GOT3 (cell line): ENCODE results near the gene MAP2.
"Not testable (repeated sequence)": the region's sequence is repeated elsewhere in the genome, so short reads cannot be mapped to it uniquely, and the experiment has no call there.

Experiments used
- DNase-seq: peaks from one replicate; lab custom pipeline; 2025; ENCODE audit warnings: mixed read lengths; lab: John Stamatoyannopoulos, UW

The MAP2 gene

DNA sequence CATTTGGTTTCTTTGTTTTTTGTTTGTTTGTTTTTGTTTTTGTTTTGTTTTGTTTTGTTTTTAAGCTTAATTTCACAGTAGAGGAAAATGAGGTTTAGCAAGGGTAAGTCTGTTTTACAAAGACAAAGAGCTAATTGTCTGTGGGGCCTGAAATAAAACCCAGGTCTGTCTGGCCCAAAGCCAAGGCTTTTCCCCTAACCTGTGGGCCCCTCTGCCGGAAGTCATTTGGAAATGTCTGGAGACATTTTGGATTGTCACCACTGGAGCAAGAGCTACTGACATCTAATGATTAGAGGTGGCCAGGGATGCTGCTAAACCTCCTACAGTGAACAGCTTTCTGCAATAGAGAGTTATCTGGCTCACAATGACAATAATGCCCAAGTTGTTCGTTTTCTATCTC lies 167.2 kb downstream of the MAP2 start:
- DNase-seq: no peak

DNA sequence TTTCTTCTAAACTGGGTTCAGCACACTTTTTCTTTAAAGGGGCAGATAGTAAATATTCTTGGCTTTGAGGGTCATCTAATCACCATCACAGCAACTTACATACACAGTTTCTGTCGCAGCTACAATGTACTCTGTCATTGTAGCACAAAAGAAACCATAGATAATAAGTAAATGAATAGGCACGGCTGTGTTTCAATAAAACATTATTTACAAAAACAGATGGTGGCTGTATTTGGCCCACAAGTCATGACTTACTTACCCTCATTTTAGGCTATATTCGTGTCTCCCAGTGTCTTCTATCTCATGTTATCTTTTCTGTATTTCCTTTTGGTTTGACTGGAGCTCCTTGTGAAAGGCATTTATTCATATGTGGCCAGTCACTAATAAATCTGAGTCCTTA lies 168.3 kb downstream of the MAP2 start:
- no peak for DNase-seq

DNA sequence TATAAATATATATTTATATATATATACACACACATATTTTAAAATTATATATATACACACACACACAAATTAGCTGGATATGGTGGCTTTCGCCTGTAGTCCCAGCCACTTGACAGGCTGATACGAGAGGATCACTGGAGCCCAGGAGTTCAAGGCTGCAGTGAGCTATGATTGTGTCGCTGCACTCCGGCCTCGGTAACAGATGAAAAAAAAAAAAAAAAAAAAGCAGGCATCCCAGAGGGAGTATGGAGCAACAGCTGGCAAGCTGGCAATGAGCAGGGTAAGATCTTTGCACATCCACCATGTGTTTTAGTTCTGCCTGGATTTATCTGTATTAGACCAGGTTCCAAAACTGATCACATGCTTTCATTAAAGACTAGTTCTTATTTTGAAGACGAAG lies 170.1 kb downstream of the MAP2 start:
- no peak for DNase-seq

DNA sequence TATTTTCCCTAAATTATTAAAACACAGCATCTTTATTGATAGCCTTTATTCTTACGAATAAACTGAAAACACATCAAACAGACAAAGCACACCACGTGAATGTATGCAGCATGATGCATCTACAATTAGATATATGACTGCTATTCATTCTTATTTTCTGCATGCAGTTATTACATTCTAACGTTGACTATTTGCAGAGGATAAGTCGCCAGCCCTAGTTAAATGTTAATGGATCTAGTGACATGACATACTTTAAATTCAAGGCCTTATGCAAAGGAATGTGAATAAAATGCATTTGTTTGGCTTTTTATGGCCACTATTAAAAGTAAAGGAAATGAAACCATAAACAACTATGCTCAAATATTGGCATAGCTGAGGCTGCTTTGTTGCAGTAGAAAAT lies 172.4 kb downstream of the MAP2 start:
- no peak for DNase-seq

DNA sequence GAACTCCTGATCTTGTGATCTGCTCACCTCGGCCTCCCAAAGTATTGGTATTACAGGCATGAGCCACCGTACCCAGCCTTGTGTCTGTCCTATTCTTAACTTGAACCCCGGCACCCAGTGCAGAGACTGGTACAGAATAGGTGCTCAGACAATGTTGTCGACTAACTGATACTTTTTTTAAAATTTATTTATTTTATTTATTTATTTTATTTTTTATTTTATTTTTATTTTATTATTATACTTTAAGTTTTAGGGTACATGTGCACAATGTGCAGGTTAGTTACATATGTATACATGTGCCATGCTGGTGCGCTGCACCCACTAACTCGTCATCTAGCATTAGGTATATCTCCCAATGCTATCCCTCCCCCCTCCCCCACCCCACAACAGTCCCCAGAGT lies 174.4 kb downstream of the MAP2 start:
- not testable (repeated sequence) for DNase-seq

DNA sequence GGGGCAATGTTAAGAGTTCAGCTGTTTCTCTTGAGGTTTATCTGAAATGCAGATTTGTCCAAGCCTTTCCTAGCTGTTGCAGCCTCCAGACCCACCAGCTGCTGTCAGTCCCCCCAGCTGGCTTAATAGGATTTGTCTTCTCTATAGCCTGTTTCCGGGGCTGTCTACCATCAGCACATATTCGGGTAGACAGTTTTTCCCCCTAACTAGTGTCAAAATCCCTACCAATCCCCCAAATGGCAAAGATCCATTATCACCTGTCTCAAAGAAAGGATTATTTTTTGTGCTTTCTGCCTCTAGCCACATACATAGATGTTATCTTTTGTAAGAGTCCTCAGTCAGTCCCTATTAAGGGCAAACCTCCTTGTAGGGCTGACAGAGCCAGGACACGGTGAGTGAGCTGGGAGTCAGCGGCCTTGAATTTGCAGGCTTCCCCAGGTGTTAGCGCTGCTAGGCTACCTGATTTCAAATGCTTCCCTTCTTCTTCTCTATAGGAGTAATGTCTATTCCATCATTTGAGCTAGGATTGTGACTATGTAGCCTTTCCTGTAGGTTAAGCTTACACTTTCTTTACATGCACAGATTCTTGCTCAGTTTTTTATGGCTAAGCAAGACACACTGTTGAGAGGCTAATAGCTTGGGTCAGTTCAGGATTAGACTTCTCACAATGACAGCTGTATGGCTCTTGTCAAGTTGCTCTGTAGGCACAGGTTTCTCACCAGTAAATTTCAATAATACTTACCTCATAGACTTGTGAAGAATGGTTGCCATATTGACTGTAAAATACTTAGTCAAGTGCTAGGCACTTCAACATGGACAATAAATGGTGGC lies 176.7 kb downstream of the MAP2 start:
- no peak for DNase-seq

DNA sequence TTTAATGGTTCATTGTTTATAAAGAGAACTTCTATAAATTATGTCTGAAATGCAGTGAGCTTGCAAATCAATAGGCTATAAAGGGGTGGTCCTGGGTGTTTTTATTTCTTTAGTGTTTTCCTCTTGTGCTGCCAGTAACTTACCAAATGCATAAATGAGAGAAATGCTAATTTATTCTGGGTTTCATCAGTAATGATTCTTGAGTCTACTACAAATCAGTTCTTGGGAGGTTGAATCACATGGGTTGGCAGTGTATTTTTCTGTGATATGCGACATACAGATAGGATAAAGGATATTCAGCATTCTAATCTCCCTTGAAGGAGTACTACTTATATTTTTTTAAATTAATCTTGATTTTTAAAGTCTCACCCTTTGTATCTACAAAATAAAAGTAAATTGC lies 177.7 kb downstream of the MAP2 start:
- DNase-seq: no peak

DNA sequence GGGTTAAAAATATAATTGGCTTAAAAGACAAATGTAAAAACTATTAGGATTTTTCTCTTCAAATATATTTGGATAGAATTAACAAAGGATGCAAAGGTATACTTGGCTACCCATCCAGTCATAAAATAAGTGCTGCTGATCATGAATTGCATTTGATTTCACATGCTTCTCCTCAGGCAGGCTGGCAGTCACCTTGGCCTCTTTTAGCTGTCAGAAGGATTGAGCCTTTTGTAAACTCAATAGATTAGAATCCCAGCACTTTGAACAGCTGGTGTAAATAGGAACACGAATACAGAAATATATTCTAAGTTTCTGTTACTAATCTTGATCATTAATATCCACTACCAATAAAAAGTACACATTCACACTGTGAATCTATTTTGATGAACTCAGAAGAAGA lies 178.4 kb downstream of the MAP2 start:
- no peak for DNase-seq

DNA sequence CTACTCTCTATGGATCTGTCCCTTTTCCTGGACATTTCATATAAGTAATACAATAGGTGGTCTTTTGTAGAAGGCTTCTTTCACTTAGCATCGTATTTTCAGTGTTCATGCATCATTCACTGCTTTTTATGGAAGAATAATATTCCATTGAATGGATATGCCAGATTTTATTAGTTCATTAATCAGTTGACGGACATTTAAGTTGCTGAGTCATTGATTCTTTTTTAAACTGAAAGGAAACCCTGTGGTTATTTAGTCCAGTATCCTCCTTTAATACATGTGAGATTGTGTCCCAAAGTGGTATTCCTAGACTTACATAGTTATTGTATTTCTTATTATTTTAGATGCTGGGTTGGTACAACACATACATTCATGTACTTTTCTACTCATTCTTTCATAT lies 185.7 kb downstream of the MAP2 start:
- no peak for DNase-seq

DNA sequence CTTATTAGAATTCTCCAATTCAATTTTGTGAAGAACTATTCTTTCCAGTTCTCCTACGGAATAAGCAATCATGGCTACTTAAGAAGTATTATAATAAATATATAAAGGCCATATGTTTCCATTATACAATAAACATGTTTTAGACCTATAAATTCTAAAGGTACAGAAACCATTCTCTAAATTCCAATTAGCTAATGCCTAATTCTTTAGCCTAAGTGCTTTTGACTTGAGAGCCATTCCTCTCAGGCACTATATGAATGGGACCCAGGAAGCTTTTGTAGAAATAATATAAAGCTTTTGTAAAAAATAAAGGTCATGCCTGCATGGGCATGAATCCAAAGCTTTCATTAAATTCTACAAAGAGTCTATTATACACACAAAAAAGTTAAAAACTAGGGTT lies 186.8 kb downstream of the MAP2 start:
- DNase-seq: no peak

DNA sequence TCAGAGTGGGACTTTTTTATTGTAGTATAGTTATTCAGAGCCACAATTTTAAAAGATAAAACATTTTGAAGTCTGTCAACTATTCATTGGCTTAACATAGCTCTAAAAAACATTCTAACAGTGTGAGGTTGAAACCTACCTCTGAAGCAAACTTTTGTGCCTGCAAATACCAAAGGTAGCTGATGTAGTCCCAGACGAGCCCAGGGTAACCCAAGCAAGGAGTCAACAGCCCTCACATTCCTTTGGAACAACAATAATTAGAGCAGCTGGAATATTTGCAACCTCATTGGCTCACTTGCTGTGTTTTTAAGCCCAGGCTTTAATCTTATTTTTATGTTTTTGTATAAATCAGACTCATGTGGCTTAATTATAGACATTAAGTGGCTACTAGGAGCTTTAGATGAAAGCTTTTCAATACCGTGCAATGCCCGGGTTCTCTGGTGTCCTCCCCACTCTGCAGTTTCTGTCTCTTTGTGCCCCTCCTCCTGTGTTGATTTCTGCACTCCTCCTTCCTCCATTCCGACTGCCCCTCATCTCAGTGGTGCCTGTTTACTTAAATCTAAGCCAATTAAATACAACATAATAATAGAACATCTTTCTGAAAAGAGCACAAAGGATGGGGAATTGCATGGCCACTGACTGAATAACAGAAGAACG lies 189.9 kb downstream of the MAP2 start:
- no peak for DNase-seq

DNA sequence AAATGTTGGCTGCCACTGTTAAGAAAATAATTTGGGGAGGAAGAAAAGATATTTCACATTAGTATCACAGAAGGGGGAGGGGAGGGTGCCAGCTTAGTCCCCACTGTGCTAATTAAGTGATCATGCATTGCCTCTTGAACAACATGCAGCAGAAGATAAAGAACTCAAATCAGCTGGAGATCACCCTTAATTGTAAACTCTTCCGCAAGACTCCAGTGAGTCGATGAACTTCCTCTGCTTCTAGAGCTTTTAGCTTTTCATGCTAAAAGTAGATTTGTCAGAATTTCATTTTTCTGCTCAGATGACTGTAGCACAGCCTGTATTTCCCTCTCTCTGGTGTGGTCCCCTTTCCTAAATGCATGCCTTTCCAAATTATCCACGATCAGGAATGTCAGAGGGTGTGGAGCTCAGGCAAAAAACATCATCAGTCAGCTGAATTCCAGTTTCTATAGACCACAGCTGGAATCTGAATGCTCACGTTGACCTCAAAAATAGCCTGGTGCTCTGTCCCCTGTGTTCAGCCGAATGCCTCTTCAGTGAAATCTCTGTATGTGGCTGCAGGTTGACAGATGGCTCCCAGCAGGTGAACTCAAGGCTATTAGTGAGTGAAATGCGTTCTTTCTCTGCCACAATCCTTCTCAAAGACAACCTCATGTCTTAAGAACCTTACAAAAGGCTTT lies 191.0 kb downstream of the MAP2 start:
- no peak for DNase-seq

DNA sequence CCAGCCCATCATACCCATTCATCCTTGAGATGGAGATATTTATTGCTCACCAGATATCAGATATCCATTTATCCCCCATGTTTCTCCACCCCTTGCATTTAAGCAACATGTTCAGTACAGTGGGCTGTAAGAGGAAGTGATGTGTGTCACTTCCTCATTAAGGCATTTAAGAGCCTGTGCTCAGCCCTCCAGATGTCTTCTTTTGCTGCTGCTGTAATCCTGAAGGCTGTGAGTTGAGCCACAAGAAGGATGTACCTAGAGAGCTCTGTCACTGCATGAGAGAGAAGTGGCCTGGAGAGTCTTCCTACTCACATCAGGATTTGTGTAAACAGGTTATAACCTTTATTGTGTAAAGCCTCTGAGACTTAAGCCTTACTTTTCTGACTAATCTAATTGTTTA lies 195.9 kb downstream of the MAP2 start:
- DNase-seq: no peak

DNA sequence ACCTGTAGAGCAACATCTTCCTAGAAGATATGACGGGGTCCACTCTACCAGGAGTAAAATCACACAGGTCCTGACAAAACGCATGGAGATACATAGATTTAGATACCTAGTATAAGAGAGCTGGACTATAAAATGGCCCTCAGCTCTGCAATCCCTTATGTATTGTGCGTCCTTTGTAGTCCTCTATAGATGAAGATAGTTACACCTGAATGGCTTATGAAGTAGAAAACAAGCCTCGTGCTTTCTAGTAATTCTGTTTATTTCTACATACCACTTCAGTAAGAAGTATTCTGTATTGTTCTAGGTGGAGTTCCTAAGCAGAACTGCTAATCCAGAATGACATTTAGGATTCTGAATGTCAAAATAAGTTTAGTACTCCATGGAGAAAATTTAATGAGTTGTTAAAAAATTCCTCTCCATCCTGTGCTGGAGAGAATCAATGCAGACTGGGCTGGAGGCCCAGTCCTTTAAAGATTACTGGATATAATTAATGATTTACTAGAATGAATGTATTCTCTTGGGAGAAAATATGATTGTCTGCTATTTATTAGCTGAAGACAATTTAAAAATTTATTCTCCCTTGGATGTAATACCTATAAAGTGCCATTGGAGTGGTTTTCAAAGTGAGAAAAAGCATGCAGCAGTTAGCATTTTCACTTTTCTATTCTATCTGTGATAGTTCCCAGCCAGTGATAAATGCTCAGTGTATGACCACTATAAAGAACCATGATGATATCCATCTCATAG lies 200.5 kb downstream of the MAP2 start:
- no peak for DNase-seq

DNA sequence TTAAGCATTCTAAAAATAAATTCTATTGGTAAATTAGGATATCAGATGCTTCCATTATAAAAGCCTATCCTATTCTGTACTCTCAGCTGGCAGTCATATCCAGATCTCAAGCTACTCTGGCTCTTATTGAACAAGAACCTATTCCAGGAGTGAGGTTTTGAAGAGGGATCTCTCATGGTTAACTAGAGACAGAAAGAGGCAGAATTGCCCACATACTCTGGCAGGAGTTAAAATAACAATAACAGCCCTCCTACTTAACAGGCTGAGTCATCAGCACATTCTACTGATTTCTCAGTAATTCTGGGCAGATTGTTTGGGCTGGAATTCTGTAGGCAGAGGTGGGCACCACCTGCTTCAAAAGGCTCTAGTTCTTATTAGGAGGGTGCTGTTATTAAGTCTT lies 205.8 kb downstream of the MAP2 start:
- DNase-seq: no peak

DNA sequence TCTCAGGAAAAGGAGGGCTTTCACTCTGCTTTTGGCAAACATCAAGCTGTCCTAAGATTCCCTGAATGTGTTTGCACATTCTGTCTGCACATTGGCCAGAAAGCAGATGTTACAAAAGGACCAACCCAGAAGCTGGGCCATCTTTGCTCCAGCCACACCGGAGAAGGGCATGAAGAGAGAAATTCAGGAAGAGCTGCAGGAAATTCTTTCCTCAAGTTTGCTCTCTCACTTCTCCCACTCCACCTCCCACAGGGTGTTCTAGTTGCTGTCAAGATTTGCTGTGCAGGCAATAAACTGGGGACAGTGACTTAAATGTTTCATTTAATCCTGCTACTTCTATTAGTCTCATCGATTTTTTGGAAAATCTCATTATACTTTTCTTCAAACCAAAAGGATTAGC lies 210.1 kb downstream of the MAP2 start:
- DNase-seq: no peak

DNA sequence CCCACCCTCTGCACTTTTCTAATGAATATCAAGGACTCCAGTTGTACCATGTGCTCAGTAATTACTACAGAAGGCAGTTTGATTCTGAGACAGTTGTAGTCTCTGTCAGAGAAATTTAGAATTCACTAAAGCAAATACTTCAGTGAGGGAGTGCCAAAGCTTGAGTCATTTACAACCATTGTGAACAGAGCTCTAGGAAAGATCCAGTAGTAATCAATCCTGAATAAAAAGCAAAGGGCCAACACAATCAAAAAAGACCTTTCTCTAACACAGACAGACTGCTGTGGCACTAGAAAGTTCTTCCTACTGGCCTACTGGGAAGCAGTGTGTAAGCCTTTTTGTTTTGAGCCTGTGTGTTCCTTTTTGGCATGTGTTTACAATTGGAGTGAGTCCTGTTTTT lies 212.2 kb downstream of the MAP2 start:
- no peak for DNase-seq

DNA sequence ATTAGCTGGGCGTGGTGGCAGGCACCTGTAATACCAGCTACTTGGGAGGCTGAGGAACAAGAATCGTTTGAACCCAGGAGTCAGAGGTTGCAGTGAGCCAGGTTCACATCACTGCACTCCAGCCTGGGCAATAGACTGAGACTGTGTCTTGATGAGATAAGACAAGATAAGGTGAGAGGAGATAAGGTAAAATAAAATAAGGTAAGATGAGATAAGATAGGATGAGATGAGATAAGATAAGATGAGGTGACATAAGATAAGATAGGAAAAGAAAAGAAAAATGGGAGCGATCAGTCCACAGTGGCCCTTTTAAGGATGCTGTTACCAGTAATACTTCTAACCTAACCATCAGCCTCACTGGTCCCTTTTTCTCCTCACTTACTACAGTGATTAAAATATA lies 213.4 kb downstream of the MAP2 start:
- DNase-seq: no peak

DNA sequence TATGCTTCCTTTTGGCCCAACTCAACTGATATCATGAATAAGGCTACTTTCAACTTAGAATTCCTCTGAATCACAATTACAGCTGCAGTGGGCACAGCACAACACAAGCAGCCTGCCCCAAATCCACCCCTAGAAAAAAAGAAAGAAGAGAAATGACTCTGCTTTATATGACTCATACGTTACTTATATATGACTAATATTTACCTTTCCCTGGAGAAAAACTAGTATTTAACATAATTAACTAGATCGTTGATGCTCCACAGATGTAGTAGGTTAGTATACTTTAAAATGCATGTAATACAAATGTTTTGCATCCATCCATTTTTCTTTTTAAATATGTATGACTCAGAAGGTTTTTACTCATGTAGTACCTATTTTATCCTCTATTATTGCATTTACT lies 214.5 kb downstream of the MAP2 start:
- DNase-seq: no peak

DNA sequence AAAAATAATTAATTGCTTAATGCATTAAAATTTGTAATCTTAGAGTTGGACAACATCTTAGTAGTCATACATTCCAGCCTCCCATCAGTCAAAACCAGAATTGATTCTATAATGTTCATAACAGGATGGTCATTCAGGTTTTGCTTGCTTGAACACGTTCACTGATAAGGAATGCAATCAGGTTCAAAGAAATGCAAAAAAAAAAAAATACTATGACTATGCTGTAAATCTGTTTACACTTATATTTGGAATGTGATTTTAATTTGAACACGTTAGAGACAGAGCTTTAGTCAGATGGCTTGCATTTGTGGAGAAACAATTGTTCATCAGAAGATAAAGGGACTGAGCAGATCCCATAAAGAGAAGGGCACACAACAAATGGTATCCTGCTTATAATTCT lies 216.5 kb downstream of the MAP2 start:
- DNase-seq: no peak

DNA sequence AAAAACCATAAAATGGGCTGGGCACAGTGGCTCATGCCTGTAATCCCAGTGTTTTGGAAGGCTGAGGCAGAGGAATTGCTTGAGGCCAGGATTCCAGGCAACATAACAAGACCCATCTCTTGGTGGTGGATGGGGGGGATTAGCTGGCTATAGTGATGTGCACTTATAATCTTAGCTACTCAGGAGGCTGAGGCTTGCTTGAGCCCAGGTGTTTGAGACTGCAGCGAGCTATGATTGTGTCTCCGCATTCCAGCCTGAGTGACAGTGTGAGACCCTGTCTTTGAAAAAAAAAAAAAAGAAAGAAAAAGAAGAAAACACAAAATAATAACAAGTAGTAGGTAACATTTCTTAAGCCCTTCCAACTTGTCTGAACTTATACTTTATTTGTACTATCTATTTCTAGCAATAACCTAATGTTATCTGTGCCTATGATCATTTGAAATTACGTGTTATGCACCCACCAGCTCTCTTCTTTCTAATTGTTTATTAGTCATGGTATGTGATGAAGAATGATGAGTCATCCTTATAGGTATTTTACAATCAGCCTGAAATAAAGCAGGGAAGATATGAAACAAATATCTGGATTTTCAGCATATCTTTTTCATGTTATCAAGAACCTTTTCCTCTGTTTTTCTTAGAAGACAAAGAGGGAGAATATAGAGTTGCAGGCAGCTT lies 218.4 kb downstream of the MAP2 start:
- no peak for DNase-seq

DNA sequence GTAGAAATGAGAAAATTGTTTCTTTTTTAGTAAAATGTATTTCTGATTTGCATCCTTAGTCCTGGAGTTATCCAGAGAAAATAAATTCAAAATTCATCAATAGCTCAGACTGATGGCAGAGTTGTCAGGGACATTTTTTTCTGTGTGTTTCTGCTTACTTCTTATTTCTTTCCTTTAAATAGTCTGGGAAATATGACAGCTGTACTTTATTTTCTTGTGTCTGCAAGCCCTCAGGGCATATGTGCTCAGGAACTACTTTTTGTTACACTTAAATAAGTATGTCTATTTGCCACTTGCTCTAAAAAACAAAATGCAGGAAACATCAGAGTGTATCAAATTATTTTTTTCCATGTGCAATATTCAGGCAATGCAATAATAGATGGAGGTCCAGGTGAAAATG lies 221.0 kb downstream of the MAP2 start:
- DNase-seq: no peak
